Measurements from ENCODE around the gene LHX6.

Gene LHX6

GRCh38 chr9:122264360-122265148 is 35.8 kb upstream of the LHX6 start, which contains the start of the genes MRRF and RBM18:
Gene MRRF (plus strand): TSS chr9:122264882. CDS start chr9:122270892, 6,010 bp downstream.
Gene RBM18 (minus strand): TSS chr9:122264840. CDS start chr9:122261492, 3,348 bp downstream.
- TF ChIP-seq CTCF (IDR thresholded peaks at IDR 0.05), result no peak
- TF ChIP-seq ZFX (IDR thresholded peaks at IDR 0.05; ENCODE audit: borderline replicate concordance), result no peak
- peak within 1 kb of the TSS; percentile 85 for H3K27ac ChIP-seq

GRCh38 chr9:122263699-122264349 is 35.1 kb upstream of the LHX6 start:
- no peak for TF ChIP-seq ZFX (IDR thresholded peaks at IDR 0.05; ENCODE audit: borderline replicate concordance)
- no peak for TF ChIP-seq CTCF (IDR thresholded peaks at IDR 0.05)
- peak overlapping the region; percentile 85 for H3K27ac ChIP-seq

- peak overlapping the region; percentile 35 for H3K27ac ChIP-seq
- TF ChIP-seq CTCF (IDR thresholded peaks at IDR 0.05) (no peak), ZFX (IDR thresholded peaks at IDR 0.05; ENCODE audit: borderline replicate concordance) (no peak)
Measured at GRCh38 chr9:122262073-122262472, 33.3 kb upstream of the LHX6 start.

GRCh38 chr9:122261469-122261881 is 32.7 kb upstream of the LHX6 start:
- TF ChIP-seq ZFX (IDR thresholded peaks at IDR 0.05; ENCODE audit: borderline replicate concordance) (no peak), CTCF (IDR thresholded peaks at IDR 0.05) (no peak)
- peak overlapping the region; percentile 35 for H3K27ac ChIP-seq

- no peak overlapping the region for H3K27ac ChIP-seq
- TF ChIP-seq CTCF (IDR thresholded peaks at IDR 0.05), result no peak
- TF ChIP-seq ZFX (IDR thresholded peaks at IDR 0.05; ENCODE audit: borderline replicate concordance), result no peak
Measured at GRCh38 chr9:122258886-122259415, 30.2 kb upstream of the LHX6 start.

- TF ChIP-seq CTCF (IDR thresholded peaks at IDR 0.05), result no peak
- TF ChIP-seq ZFX (IDR thresholded peaks at IDR 0.05; ENCODE audit: borderline replicate concordance), result no peak
- H3K27ac ChIP-seq, result no peak overlapping the region
Measured at GRCh38 chr9:122256206-122256605, 27.4 kb upstream of the LHX6 start.

All from 22Rv1 (cell line).